ENCODE measurements around the gene KCNJ9. TPM values are rescaled to one million over a fixed set of nuclear protein-coding genes. Genes with fewer than 3 reads are reported as not detected.

The KCNJ9 gene
- polyA plus RNA-seq, 2 donors = not detected

DNA sequence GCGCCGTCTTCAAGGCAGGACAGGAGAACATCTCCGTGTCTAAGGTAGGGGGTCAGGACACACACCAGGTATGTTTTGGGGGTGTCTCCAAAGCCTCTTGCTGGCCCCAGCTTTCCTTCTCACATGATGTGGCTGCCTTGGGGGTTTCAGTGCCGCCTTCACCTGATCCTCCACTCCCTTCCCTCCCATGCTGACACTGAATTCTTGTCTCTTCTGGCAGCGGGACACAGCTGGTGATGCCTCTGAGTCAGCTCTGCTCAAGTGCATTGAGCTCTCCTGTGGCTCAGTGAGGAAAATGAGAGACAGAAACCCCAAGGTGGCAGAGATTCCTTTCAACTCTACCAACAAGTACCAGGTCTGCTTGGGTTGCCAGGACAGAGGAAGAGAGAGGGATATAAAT is 47.7 kb downstream of the KCNJ9 start:
- Histone ChIP-seq H3K9me3 (ENCODE audit: control insufficient read depth in 2 of 2, insufficient read depth in 1 of 2, low read depth in 1 of 2, low read length in 1 of 2) (no peaks in the 10 kb centered on the region), H3K4me3 (ENCODE audit: low read depth in 1 of 2, low read length in 2 of 2) (no peak overlapping the region), H3K27me3 (ENCODE audit: control insufficient read depth in 1 of 2, insufficient read depth in 2 of 2, low read length in 2 of 2) (no peaks in the 10 kb centered on the region), H3K27ac (ENCODE audit: low read depth in 2 of 2, low read length in 1 of 2) (no peak overlapping the region), H3K4me1 (ENCODE audit: control insufficient read depth in 2 of 2, insufficient read depth in 2 of 2, low read length in 1 of 2) (peaks cover 0 to 7% of the 10 kb centered on the region in 2 donors), H3K36me3 (ENCODE audit: control insufficient read depth in 2 of 2, insufficient read depth in 2 of 2, low read length in 1 of 2) (no peaks in the 10 kb centered on the region)
- 93 to 94% methylated on average over 4 to 5 of the region's 5 CpGs for WGBS, 2 donors

DNA sequence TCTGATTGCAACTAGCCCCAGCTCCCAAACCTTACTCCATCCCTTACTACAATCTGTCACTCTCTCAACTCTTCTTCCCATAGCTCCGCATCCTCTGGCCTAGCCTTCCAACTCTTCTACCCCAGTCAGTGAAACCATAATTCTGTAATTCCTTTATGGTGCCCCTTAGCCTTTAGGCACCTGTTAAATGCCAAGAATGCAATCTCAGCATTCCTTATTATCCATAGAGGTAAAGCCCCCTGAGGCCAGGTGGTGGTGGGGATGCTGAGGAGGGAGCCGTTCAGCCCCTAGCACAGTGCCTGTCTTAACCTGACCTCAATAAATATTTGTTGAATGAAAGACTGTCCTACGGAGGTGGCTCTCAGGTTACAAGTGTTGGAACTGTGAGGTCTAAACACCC is 48.2 kb downstream of the KCNJ9 start:
- Histone ChIP-seq H3K4me3 (ENCODE audit: low read depth in 1 of 2, low read length in 2 of 2) (no peak overlapping the region), H3K27me3 (ENCODE audit: control insufficient read depth in 1 of 2, insufficient read depth in 2 of 2, low read length in 2 of 2) (no peaks in the 10 kb centered on the region), H3K9me3 (ENCODE audit: control insufficient read depth in 2 of 2, insufficient read depth in 1 of 2, low read depth in 1 of 2, low read length in 1 of 2) (no peaks in the 10 kb centered on the region), H3K27ac (ENCODE audit: low read depth in 2 of 2, low read length in 1 of 2) (no peak overlapping the region), H3K4me1 (ENCODE audit: control insufficient read depth in 2 of 2, insufficient read depth in 2 of 2, low read length in 1 of 2) (peaks cover 0 to 7% of the 10 kb centered on the region in 2 donors), H3K36me3 (ENCODE audit: control insufficient read depth in 2 of 2, insufficient read depth in 2 of 2, low read length in 1 of 2) (no peaks in the 10 kb centered on the region)
- 78 to 79% methylated on average over 3 of the region's 3 CpGs for WGBS, 2 donors

GRCh38 chr1:160129966-160130365 is 48.6 kb downstream of the KCNJ9 start:
- H3K4me3 ChIP-seq (ENCODE audit: low read depth in 1 of 2, low read length in 2 of 2) = no peak overlapping the region
- H3K27me3 ChIP-seq (ENCODE audit: control insufficient read depth in 1 of 2, insufficient read depth in 2 of 2, low read length in 2 of 2) = no peaks in the 10 kb centered on the region
- 86 to 89% methylated on average over 11 of the region's 11 CpGs for WGBS, 2 donors
- no peaks in the 10 kb centered on the region for H3K36me3 ChIP-seq (ENCODE audit: control insufficient read depth in 2 of 2, insufficient read depth in 2 of 2, low read length in 1 of 2)
- no peaks in the 10 kb centered on the region for H3K9me3 ChIP-seq (ENCODE audit: control insufficient read depth in 2 of 2, insufficient read depth in 1 of 2, low read depth in 1 of 2, low read length in 1 of 2)
- peaks cover 0 to 7% of the 10 kb centered on the region in 2 donors for H3K4me1 ChIP-seq (ENCODE audit: control insufficient read depth in 2 of 2, insufficient read depth in 2 of 2, low read length in 1 of 2)
- H3K27ac ChIP-seq (ENCODE audit: low read depth in 2 of 2, low read length in 1 of 2) = peak overlapping the region in 1 of 2 donors; percentile 47

- Histone ChIP-seq H3K4me3 (ENCODE audit: low read depth in 1 of 2, low read length in 2 of 2) (no peak overlapping the region), H3K36me3 (ENCODE audit: control insufficient read depth in 2 of 2, insufficient read depth in 2 of 2, low read length in 1 of 2) (no peaks in the 10 kb centered on the region), H3K4me1 (ENCODE audit: control insufficient read depth in 2 of 2, insufficient read depth in 2 of 2, low read length in 1 of 2) (peaks cover 0 to 7% of the 10 kb centered on the region in 2 donors), H3K27me3 (ENCODE audit: control insufficient read depth in 1 of 2, insufficient read depth in 2 of 2, low read length in 2 of 2) (no peaks in the 10 kb centered on the region), H3K9me3 (ENCODE audit: control insufficient read depth in 2 of 2, insufficient read depth in 1 of 2, low read depth in 1 of 2, low read length in 1 of 2) (no peaks in the 10 kb centered on the region), H3K27ac (ENCODE audit: low read depth in 2 of 2, low read length in 1 of 2) (peak overlapping the region in 1 of 2 donors; percentile 47)
- 87 to 92% methylated on average over 5 of the region's 5 CpGs for WGBS, 2 donors
These were observed 49.1 kb downstream of the KCNJ9 start for GRCh38 chr1:160130486-160130885.

- Histone ChIP-seq H3K9me3 (ENCODE audit: control insufficient read depth in 2 of 2, insufficient read depth in 1 of 2, low read depth in 1 of 2, low read length in 1 of 2) (no peaks in the 10 kb centered on the region), H3K27me3 (ENCODE audit: control insufficient read depth in 1 of 2, insufficient read depth in 2 of 2, low read length in 2 of 2) (no peaks in the 10 kb centered on the region), H3K4me1 (ENCODE audit: control insufficient read depth in 2 of 2, insufficient read depth in 2 of 2, low read length in 1 of 2) (peaks cover 0 to 3% of the 10 kb centered on the region in 2 donors), H3K4me3 (ENCODE audit: low read depth in 1 of 2, low read length in 2 of 2) (no peak overlapping the region), H3K27ac (ENCODE audit: low read depth in 2 of 2, low read length in 1 of 2) (peak overlapping the region in 1 of 2 donors; percentile 47), H3K36me3 (ENCODE audit: control insufficient read depth in 2 of 2, insufficient read depth in 2 of 2, low read length in 1 of 2) (no peaks in the 10 kb centered on the region)
- WGBS, 2 donors = 93 to 94% methylated on average over 1 of the region's 1 CpG
These were observed 49.6 kb downstream of the KCNJ9 start for GRCh38 chr1:160130939-160131338.

- 68 to 75% methylated on average over 8 of the region's 8 CpGs for WGBS, 2 donors
- Histone ChIP-seq H3K4me1 (ENCODE audit: control insufficient read depth in 2 of 2, insufficient read depth in 2 of 2, low read length in 1 of 2) (peaks cover 0 to 3% of the 10 kb centered on the region in 2 donors), H3K4me3 (ENCODE audit: low read depth in 1 of 2, low read length in 2 of 2) (no peak overlapping the region), H3K36me3 (ENCODE audit: control insufficient read depth in 2 of 2, insufficient read depth in 2 of 2, low read length in 1 of 2) (no peaks in the 10 kb centered on the region), H3K9me3 (ENCODE audit: control insufficient read depth in 2 of 2, insufficient read depth in 1 of 2, low read depth in 1 of 2, low read length in 1 of 2) (no peaks in the 10 kb centered on the region), H3K27me3 (ENCODE audit: control insufficient read depth in 1 of 2, insufficient read depth in 2 of 2, low read length in 2 of 2) (no peaks in the 10 kb centered on the region), H3K27ac (ENCODE audit: low read depth in 2 of 2, low read length in 1 of 2) (peak overlapping the region in 1 of 2 donors; percentile 37)
These were observed 50.6 kb downstream of the KCNJ9 start for GRCh38 chr1:160131803-160132565.

DNA sequence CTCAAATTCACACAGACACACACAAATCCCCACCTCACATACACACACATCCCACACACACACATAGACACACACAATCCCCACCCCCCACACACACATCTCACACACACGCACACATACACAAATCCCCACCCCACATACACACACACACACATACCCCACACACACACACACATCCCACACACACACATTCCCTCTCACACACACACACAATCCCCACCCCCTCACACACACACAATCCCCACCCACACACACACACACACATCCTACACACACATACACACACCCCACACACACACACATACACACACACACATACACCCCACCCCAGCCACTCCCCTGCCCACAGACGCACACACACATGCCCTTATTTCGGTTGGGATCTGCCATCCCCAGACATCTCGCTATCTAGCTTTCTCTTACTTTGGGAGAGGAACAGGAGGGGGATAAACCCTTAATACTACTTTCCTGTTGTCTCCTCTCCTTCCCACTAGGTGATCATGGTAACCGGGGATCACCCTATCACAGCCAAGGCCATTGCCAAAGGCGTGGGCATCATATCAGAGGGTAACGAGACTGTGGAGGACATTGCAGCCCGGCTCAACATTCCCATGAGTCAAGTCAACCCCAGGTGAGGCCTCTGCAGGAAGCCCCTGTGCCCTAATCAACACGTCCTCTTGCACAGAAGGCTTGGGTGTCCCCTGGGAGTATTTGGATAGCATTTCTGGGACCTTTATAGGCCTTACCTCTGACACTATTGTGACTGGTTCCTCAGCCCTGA is 52.8 kb downstream of the KCNJ9 start:
- Histone ChIP-seq H3K4me3 (ENCODE audit: low read depth in 1 of 2, low read length in 2 of 2) (no peak overlapping the region), H3K36me3 (ENCODE audit: control insufficient read depth in 2 of 2, insufficient read depth in 2 of 2, low read length in 1 of 2) (no peaks in the 10 kb centered on the region), H3K27ac (ENCODE audit: low read depth in 2 of 2, low read length in 1 of 2) (no peak overlapping the region), H3K27me3 (ENCODE audit: control insufficient read depth in 1 of 2, insufficient read depth in 2 of 2, low read length in 2 of 2) (no peaks in the 10 kb centered on the region), H3K4me1 (ENCODE audit: control insufficient read depth in 2 of 2, insufficient read depth in 2 of 2, low read length in 1 of 2) (peaks cover 0 to 5% of the 10 kb centered on the region in 2 donors), H3K9me3 (ENCODE audit: control insufficient read depth in 2 of 2, insufficient read depth in 1 of 2, low read depth in 1 of 2, low read length in 1 of 2) (no peaks in the 10 kb centered on the region)
- 87 to 90% methylated on average over 9 of the region's 9 CpGs for WGBS, 2 donors

GRCh38 chr1:160134791-160135572 is 53.6 kb downstream of the KCNJ9 start:
- Histone ChIP-seq H3K27ac (ENCODE audit: low read depth in 2 of 2, low read length in 1 of 2) (no peak overlapping the region), H3K9me3 (ENCODE audit: control insufficient read depth in 2 of 2, insufficient read depth in 1 of 2, low read depth in 1 of 2, low read length in 1 of 2) (no peaks in the 10 kb centered on the region), H3K27me3 (ENCODE audit: control insufficient read depth in 1 of 2, insufficient read depth in 2 of 2, low read length in 2 of 2) (no peaks in the 10 kb centered on the region), H3K4me3 (ENCODE audit: low read depth in 1 of 2, low read length in 2 of 2) (no peak overlapping the region), H3K36me3 (ENCODE audit: control insufficient read depth in 2 of 2, insufficient read depth in 2 of 2, low read length in 1 of 2) (no peaks in the 10 kb centered on the region), H3K4me1 (ENCODE audit: control insufficient read depth in 2 of 2, insufficient read depth in 2 of 2, low read length in 1 of 2) (peaks cover 0 to 5% of the 10 kb centered on the region in 2 donors)
- 84 to 88% methylated on average over 20 of the region's 20 CpGs for WGBS, 2 donors

DNA sequence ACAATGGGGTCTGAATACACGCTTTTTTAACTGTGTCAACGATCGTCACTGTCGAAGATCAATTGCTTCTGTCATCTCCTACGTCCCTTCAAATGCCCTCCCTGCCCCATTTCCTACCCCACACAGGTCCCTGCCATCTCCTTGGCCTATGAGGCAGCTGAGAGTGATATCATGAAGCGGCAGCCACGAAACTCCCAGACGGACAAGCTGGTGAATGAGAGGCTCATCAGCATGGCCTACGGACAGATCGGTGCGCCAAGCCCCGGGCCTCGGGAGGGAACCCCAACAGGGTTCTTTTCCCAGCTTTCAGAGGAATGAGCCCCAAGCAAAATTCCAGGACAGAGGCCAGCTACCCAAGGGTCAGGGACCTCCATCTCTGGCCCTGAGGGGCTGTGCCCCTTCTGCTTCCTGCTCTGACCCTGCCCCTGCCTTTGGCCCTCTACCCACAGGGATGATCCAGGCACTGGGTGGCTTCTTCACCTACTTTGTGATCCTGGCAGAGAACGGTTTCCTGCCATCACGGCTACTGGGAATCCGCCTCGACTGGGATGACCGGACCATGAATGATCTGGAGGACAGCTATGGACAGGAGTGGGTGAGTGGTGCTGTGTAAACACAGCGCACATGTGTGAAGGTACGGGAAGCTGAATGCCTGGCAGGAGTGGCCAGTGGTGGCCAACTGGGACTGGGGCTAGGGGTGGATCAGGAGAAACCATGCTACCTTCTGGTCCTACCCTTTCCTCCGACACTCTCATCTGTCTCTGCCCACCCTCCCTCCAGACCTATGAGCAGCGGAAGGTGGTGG is 55.0 kb downstream of the KCNJ9 start:
- WGBS, 2 donors = 90 to 92% methylated on average over 22 of the region's 22 CpGs

More for the DNA sequence above, 55.0 kb downstream of the KCNJ9 start:
- Histone ChIP-seq H3K27ac (ENCODE audit: low read depth in 2 of 2, low read length in 1 of 2) (peak overlapping the region in 1 of 2 donors; percentile 37), H3K4me1 (ENCODE audit: control insufficient read depth in 2 of 2, insufficient read depth in 2 of 2, low read length in 1 of 2) (peaks cover 0 to 2% of the 10 kb centered on the region in 2 donors), H3K36me3 (ENCODE audit: control insufficient read depth in 2 of 2, insufficient read depth in 2 of 2, low read length in 1 of 2) (no peaks in the 10 kb centered on the region), H3K9me3 (ENCODE audit: control insufficient read depth in 2 of 2, insufficient read depth in 1 of 2, low read depth in 1 of 2, low read length in 1 of 2) (no peaks in the 10 kb centered on the region), H3K4me3 (ENCODE audit: low read depth in 1 of 2, low read length in 2 of 2) (no peak overlapping the region), H3K27me3 (ENCODE audit: control insufficient read depth in 1 of 2, insufficient read depth in 2 of 2, low read length in 2 of 2) (no peaks in the 10 kb centered on the region)
